ENCODE measurements around the gene GPALPP1.
"Not testable (repeated sequence)": the region's sequence is repeated elsewhere in the genome, so short reads cannot be mapped to it uniquely, and the experiment has no call there.

Gene GPALPP1

GRCh38 chr13:45007823-45008222, 18.5 kb downstream of the GPALPP1 start:
- no peak for DNase-seq

- DNase-seq: no peak
Measured at GRCh38 chr13:45011198-45011597, 21.9 kb downstream of the GPALPP1 start.

- DNase-seq: no peak
Measured at GRCh38 chr13:45015300-45015699, 26.0 kb downstream of the GPALPP1 start.

- DNase-seq: no peak
Measured at GRCh38 chr13:45016792-45017425, 27.6 kb downstream of the GPALPP1 start.

- not testable (repeated sequence) for DNase-seq
Measured at GRCh38 chr13:45019981-45020380, 30.6 kb downstream of the GPALPP1 start.

- no peak for DNase-seq
Measured at GRCh38 chr13:45021250-45021649, 31.9 kb downstream of the GPALPP1 start.

GRCh38 chr13:45024847-45025246, 35.5 kb downstream of the GPALPP1 start:
- no peak for DNase-seq

GRCh38 chr13:45034342-45034741, 45.0 kb downstream of the GPALPP1 start:
- DNase-seq: no peak

GRCh38 chr13:45036206-45036605, 46.9 kb downstream of the GPALPP1 start:
- no peak for DNase-seq

- no peak for DNase-seq
Measured at GRCh38 chr13:45040173-45040572, 50.8 kb downstream of the GPALPP1 start.

- no peak for DNase-seq
Measured at GRCh38 chr13:45040622-45041021, 51.3 kb downstream of the GPALPP1 start.

GRCh38 chr13:45042539-45042938, 53.2 kb downstream of the GPALPP1 start:
- no peak for DNase-seq

GRCh38 chr13:45046445-45046844, 57.1 kb downstream of the GPALPP1 start:
- no peak for DNase-seq

- no peak for DNase-seq
Measured at GRCh38 chr13:45047394-45048310, 58.3 kb downstream of the GPALPP1 start.

- no peak for DNase-seq
Measured at GRCh38 chr13:45048890-45049407, 59.6 kb downstream of the GPALPP1 start.

GRCh38 chr13:45049478-45049877, 60.1 kb downstream of the GPALPP1 start:
- no peak for DNase-seq

- DNase-seq: no peak
Measured at GRCh38 chr13:45051315-45051714, 62.0 kb downstream of the GPALPP1 start.

- no peak for DNase-seq
Measured at GRCh38 chr13:45055198-45055901, 66.0 kb downstream of the GPALPP1 start.

- no peak for DNase-seq
Measured at GRCh38 chr13:45055902-45056648, 66.7 kb downstream of the GPALPP1 start.

- DNase-seq: no peak
Measured at GRCh38 chr13:45060062-45060461, 70.7 kb downstream of the GPALPP1 start.

GRCh38 chr13:45063261-45063860, 74.0 kb downstream of the GPALPP1 start:
- no peak for DNase-seq

- not testable (repeated sequence) for DNase-seq
Measured at GRCh38 chr13:45063889-45064288, 74.6 kb downstream of the GPALPP1 start.
